Osteoblast (primary cell): Measurements from ENCODE around the gene GAMT. TPM values are rescaled to one million over a fixed set of nuclear protein-coding genes. Genes with fewer than 3 reads are reported as not detected.

Source experiments
- DNase-seq: peaks from one replicate; pipeline ENCODE4 v3.0.0; 2011; ENCODE audit warnings: low spot score, mixed read lengths; ENCODE audit not compliant: insufficient read length; ENCODE audit errors: missing footprints
- H2AFZ ChIP-seq: 2 replicates; pipeline ENCODE4 v1.6.0; 2011; ENCODE audit warnings: mild to moderate bottlenecking, low read length
- H3K27ac ChIP-seq: 2 replicates; pipeline ENCODE4 v1.5.1; 2011; ENCODE audit warnings: mild to moderate bottlenecking, low read depth, low read length, moderate library complexity
- H3K27me3 ChIP-seq: 2 replicates; pipeline ENCODE4 v1.6.0; 2012; ENCODE audit warnings: mild to moderate bottlenecking, control low read depth, inconsistent platforms, low read length, moderate library complexity; ENCODE audit not compliant: insufficient read depth
- H3K36me3 ChIP-seq: 2 replicates; pipeline ENCODE4 v1.5.1; 2011; ENCODE audit warnings: mild to moderate bottlenecking, low read length, control low read depth, moderate library complexity; ENCODE audit not compliant: insufficient read depth
- H3K4me1 ChIP-seq: 2 replicates; pipeline ENCODE4 v1.5.1; 2011; ENCODE audit warnings: mild to moderate bottlenecking, low read length, control low read depth, moderate library complexity; ENCODE audit not compliant: insufficient read depth
- H3K4me2 ChIP-seq: 2 replicates; pipeline ENCODE4 v1.6.0; 2011; ENCODE audit warnings: mild to moderate bottlenecking, low read length; ENCODE audit not compliant: insufficient read depth
- H3K4me3 ChIP-seq: fragments of 200-600 bp; sonication (generic); 3 replicates; pipeline ENCODE4 v1.5.1; 2012; ENCODE audit warnings: mild to moderate bottlenecking, low read length, inconsistent platforms; ENCODE audit not compliant: insufficient read depth
- H3K79me2 ChIP-seq: 2 replicates; pipeline ENCODE4 v1.6.0; 2012; ENCODE audit warnings: mild to moderate bottlenecking, low read length, control low read depth, inconsistent platforms; ENCODE audit not compliant: insufficient read depth
- H3K9me3 ChIP-seq: 2 replicates; pipeline ENCODE4 v1.5.1; 2011; ENCODE audit warnings: low read depth, low read length, control low read depth
- H4K20me1 ChIP-seq: 2 replicates; pipeline ENCODE4 v1.6.0; 2012; ENCODE audit warnings: mild to moderate bottlenecking, low read length, control low read depth; ENCODE audit not compliant: insufficient read depth
- total RNA-seq: library from RNA; depleted of rRNA; stranded (reverse); fragments of >200 nt; gene quantifications from 2 replicates; pipeline ENCODE4 v1.2.3, GENCODE V29; 2012
- TF ChIP-seq, protein P1 (sequence below): IDR thresholded peaks from 2 replicates; pipeline ENCODE4 v1.5.1; 2011; ENCODE audit warnings: mild to moderate bottlenecking, low read depth, low read length, moderate library complexity; ENCODE audit errors: extremely low read depth

GAMT gene
- total RNA-seq, 1 donor: 25.0 TPM

- H3K4me2 ChIP-seq: no peak overlapping the region
- TF ChIP-seq, protein P1, sequence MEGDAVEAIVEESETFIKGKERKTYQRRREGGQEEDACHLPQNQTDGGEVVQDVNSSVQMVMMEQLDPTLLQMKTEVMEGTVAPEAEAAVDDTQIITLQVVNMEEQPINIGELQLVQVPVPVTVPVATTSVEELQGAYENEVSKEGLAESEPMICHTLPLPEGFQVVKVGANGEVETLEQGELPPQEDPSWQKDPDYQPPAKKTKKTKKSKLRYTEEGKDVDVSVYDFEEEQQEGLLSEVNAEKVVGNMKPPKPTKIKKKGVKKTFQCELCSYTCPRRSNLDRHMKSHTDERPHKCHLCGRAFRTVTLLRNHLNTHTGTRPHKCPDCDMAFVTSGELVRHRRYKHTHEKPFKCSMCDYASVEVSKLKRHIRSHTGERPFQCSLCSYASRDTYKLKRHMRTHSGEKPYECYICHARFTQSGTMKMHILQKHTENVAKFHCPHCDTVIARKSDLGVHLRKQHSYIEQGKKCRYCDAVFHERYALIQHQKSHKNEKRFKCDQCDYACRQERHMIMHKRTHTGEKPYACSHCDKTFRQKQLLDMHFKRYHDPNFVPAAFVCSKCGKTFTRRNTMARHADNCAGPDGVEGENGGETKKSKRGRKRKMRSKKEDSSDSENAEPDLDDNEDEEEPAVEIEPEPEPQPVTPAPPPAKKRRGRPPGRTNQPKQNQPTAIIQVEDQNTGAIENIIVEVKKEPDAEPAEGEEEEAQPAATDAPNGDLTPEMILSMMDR: no peak
Measured at GRCh38 chr19:1377176-1377964, 24.0 kb downstream of the GAMT start.

DNA sequence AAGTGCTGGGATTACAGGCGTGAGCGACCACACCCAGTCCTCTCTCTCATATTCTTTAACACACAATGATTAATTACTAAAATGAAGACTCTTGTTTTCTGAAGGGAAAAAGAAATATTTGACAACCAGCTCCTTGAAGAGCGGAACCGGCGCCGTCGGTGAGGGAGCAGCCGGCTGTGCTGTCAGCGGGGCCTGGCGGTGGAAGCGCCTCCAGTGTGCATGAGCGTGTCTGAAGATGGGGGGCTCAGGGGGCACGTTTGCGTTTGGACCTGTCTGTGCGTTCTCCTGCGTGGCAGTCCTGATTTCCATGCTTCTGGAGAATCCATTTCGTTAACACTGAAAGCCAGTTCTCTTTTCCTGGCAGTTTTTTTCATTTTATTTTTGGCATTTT lies 24.9 kb downstream of the GAMT start:
- H3K4me1 ChIP-seq: no peaks in the 10 kb centered on the region
- no peak overlapping the region for H3K27ac ChIP-seq
- H3K79me2 ChIP-seq: no peaks in the 10 kb centered on the region
- no peak overlapping the region for H3K4me2 ChIP-seq
- H3K4me3 ChIP-seq: no peak overlapping the region
- no peaks in the 10 kb centered on the region for H4K20me1 ChIP-seq
- H2AFZ ChIP-seq: no peak overlapping the region
- no peak for DNase-seq
- no peaks in the 10 kb centered on the region for H3K9me3 ChIP-seq
- TF ChIP-seq, protein P1: no peak
- peaks cover 26% of the 10 kb centered on the region for H3K36me3 ChIP-seq
- no peaks in the 10 kb centered on the region for H3K27me3 ChIP-seq

More at GRCh38 chr19:1377176-1377964, 24.0 kb downstream of the GAMT start:
- no peak for DNase-seq
- Histone ChIP-seq H3K27me3 (no peaks in the 10 kb centered on the region), H3K79me2 (no peaks in the 10 kb centered on the region), H2AFZ (no peak overlapping the region), H4K20me1 (no peaks in the 10 kb centered on the region), H3K9me3 (no peaks in the 10 kb centered on the region), H3K4me1 (no peaks in the 10 kb centered on the region), H3K4me3 (no peak overlapping the region), H3K36me3 (peaks cover 24% of the 10 kb centered on the region), H3K27ac (no peak overlapping the region)

- no peaks in the 10 kb centered on the region for H3K9me3 ChIP-seq
- H4K20me1 ChIP-seq: peaks cover 2% of the 10 kb centered on the region
- no peak overlapping the region for H3K27ac ChIP-seq
- no peaks in the 10 kb centered on the region for H3K79me2 ChIP-seq
- H3K27me3 ChIP-seq: no peaks in the 10 kb centered on the region
- H3K4me2 ChIP-seq: no peak overlapping the region
- no peaks in the 10 kb centered on the region for H3K4me1 ChIP-seq
- H3K36me3 ChIP-seq: peaks cover 47% of the 10 kb centered on the region
- H2AFZ ChIP-seq: no peak overlapping the region
- DNase-seq: no peak
- TF ChIP-seq, protein P1: no peak
- no peak overlapping the region for H3K4me3 ChIP-seq
Measured at GRCh38 chr19:1374250-1374577, 27.1 kb downstream of the GAMT start.

DNA sequence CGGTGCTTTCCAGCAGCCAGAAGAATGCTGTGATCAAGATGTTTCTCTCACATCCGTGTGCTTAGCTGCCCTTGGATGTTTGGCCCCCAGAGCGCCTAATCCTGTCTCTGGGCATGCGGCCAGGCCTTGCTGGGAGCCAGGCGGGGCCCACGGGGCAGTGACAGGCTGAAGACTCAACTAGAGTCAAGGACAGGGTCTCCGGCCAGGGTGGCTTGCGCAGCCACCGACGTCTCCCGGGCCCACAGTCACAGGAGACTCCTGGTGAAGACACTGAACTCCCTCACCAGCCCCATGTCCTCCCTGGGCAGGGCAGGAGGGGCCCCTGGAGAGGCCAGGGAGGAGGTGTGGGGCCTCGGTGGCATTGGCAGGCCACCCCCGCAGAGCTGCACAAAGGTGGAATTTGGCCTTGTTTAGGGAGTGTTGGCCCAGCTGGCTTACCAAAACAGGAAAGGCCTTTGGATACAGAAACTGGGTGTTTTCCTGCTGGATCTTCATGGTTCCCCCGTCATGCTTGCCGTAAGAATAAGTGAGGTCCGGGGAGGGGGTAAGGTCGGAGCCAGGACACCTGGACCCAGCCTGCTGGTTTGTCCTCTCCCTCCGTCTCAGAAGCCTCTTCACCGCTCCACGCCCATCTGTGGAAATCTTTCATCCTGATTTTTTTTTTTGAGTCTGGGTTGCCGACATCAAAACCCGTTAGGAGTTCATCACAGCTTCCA lies 27.6 kb downstream of the GAMT start:
- Histone ChIP-seq H3K79me2 (no peaks in the 10 kb centered on the region), H3K4me3 (no peak overlapping the region), H3K36me3 (peaks cover 49% of the 10 kb centered on the region), H3K27ac (no peak overlapping the region), H3K27me3 (no peaks in the 10 kb centered on the region), H4K20me1 (peaks cover 2% of the 10 kb centered on the region), H2AFZ (no peak overlapping the region), H3K4me2 (no peak overlapping the region), H3K9me3 (no peaks in the 10 kb centered on the region), H3K4me1 (no peaks in the 10 kb centered on the region)
- TF ChIP-seq, protein P1: no peak
- no peak for DNase-seq
